HepG2 (cell line): Measurements from ENCODE around the gene CEP250. TPM values are rescaled to one million over a fixed set of nuclear protein-coding genes. Genes with fewer than 3 reads are reported as not detected.

Source experiments
- ASH2L ChIP-seq: fragments of 300-600, 200-600 bp; sonication (generic); IDR thresholded peaks from 2 replicates; pipeline ENCODE4 v1.7.0; 2017; ENCODE audit warnings: low read depth, mild to moderate bottlenecking, moderate library complexity, mixed read lengths, low read length; ENCODE audit not compliant: insufficient read length
- ELF1 ChIP-seq: sonication (generic); formaldehyde crosslinking; IDR thresholded peaks from 2 replicates; pipeline ENCODE4 v1.4.0; 2020; ENCODE audit warnings: missing genetic modification reagents
- HNF4A ChIP-seq: sonication (generic); formaldehyde crosslinking; IDR thresholded peaks from 2 replicates; pipeline ENCODE4 v1.4.0; 2020; ENCODE audit warnings: missing genetic modification reagents
- HNRNPK ChIP-seq: fragments of 200-400 bp; formaldehyde crosslinking; IDR thresholded peaks from 2 replicates; pipeline ENCODE4 v1.6.1; 2018; ENCODE audit warnings: low read length, low read depth, moderate library complexity, mild to moderate bottlenecking; ENCODE audit not compliant: poor library complexity, severe bottlenecking
- NCOA1 ChIP-seq: sonication (generic); formaldehyde crosslinking; IDR thresholded peaks from 2 replicates; pipeline ENCODE4 v1.9.0; 2021; ENCODE audit warnings: missing genetic modification reagents
- NKX3-1 ChIP-seq: sonication (generic); formaldehyde crosslinking; IDR thresholded peaks from 2 replicates; pipeline ENCODE4 v1.5.0; 2020; ENCODE audit warnings: missing genetic modification reagents
- STAT5B ChIP-seq: sonication (generic); formaldehyde crosslinking; IDR thresholded peaks from 2 replicates; pipeline ENCODE4 v1.4.0; 2020; ENCODE audit warnings: missing genetic modification reagents
- TAF15 ChIP-seq: fragments of 200-400 bp; formaldehyde crosslinking; IDR thresholded peaks from one replicate; pipeline ENCODE4 v1.6.1; 2018; ENCODE audit warnings: mild to moderate bottlenecking, low read depth, low read length; ENCODE audit not compliant: poor library complexity, severe bottlenecking
- TOPORS ChIP-seq: sonication (generic); formaldehyde crosslinking; IDR thresholded peaks from 2 replicates; pipeline ENCODE4 v1.8.0; 2023; ENCODE audit warnings: mild to moderate bottlenecking, missing genetic modification reagents
- ZMYM3 ChIP-seq: sonication (generic); formaldehyde crosslinking; IDR thresholded peaks from 2 replicates; pipeline ENCODE4 v1.5.1; 2020; ENCODE audit warnings: mild to moderate bottlenecking, missing genetic modification reagents
- polyA plus RNA-seq, 8 experiments: library from polyadenylated mRNA; depleted of rRNA in 3 of 8; stranded (reverse) in 7 of 8; unstranded in 1 of 8; fragments of >200 nt; fragmentation: Illumina TruSeq in 4 of 8; extraction: Trizol in 4 of 8; gene quantifications; 2 replicates each; pipeline versions ENCODE4 v1.2.1 to v1.2.3, GENCODE V29; 2011 to 2016; ENCODE audit warnings: low read depth in 4 of 8, missing spikeins in 1 of 8, mixed read lengths in 1 of 8; ENCODE audit not compliant: insufficient read depth in 1 of 8
- total RNA-seq, 5 experiments: library from RNA; depleted of rRNA; stranded (reverse); fragments of >200 nt; fragmentation: Illumina TruSeq; extraction: Trizol; gene quantifications; 2 replicates each; pipeline ENCODE4 v1.2.3, GENCODE V29; 2016; ENCODE audit warnings: low read depth in 1 of 5
- TF ChIP-seq, protein P1 (sequence below): IDR thresholded peaks from 2 replicates; pipeline ENCODE4 v1.6.1; 2012; ENCODE audit warnings: low read depth, low read length, improper control_type of control experiment
- TF ChIP-seq, protein P2 (sequence below): sonication (generic); formaldehyde crosslinking; IDR thresholded peaks from 2 replicates; pipeline ENCODE4; 2020; ENCODE audit warnings: missing genetic modification reagents, mild to moderate bottlenecking, borderline replicate concordance
- TF ChIP-seq, protein P3 (sequence below): sonication (generic); formaldehyde crosslinking; IDR thresholded peaks from 2 replicates; pipeline ENCODE4 v1.5.0; 2020; ENCODE audit warnings: missing genetic modification reagents
- TF ChIP-seq, protein P4 (sequence below): IDR thresholded peaks from 2 replicates; pipeline ENCODE4 v1.6.1; 2016; ENCODE audit warnings: low read depth, missing genetic modification reagents, missing compliant biosample characterization
- TF ChIP-seq, protein P5 (sequence below): sonication (generic); formaldehyde crosslinking; IDR thresholded peaks from 2 replicates; pipeline ENCODE4 v1.4.0; 2020; ENCODE audit warnings: mild to moderate bottlenecking, low read depth, missing genetic modification reagents

Gene CEP250
- total and polyA plus RNA-seq, 2 of the 13 experiments (the other 11 are each of a cell fraction or from before 2014, with no cell fraction given), result 28.8 to 55.3 TPM

DNA sequence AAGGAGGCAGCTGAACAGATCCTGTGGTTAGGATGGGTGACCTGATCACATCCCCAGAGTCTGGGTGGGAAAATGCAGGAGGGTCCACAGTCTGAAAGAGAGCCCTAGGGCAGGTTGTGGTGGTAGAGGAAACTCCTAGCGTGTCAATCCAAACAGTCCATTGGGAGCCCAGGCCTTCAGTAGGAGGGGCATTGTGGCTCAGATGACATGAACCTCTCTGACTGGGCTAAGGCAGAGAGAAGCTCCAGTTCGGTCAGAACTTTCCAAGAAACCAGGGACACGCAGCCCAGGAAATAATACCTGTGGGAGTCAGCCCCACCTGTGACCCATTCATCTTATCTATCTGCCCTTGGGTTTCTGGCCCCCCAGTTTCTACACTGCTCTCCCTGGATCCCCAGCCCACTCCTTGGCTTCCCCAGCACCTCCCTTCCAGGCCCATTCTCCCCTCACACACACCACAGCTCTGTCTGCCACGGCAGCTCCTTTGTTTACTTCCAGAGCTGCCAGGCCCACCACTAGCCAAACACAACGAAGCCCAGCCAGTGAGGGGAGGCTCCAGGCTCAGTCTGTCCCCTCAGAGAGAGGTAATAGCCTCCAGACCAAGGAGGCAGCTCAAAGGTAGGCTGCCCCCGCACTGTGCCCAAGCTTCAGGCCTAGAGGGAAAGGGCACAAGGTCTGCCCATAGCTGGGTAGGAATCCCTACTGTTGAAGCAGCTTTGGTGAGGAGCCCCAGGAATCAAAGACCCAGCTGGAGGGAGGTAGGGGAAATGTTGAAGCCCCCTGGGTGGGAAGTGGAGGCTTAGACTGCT, 23.6 kb upstream of the CEP250 start (continued):
- TF ChIP-seq, protein P1, sequence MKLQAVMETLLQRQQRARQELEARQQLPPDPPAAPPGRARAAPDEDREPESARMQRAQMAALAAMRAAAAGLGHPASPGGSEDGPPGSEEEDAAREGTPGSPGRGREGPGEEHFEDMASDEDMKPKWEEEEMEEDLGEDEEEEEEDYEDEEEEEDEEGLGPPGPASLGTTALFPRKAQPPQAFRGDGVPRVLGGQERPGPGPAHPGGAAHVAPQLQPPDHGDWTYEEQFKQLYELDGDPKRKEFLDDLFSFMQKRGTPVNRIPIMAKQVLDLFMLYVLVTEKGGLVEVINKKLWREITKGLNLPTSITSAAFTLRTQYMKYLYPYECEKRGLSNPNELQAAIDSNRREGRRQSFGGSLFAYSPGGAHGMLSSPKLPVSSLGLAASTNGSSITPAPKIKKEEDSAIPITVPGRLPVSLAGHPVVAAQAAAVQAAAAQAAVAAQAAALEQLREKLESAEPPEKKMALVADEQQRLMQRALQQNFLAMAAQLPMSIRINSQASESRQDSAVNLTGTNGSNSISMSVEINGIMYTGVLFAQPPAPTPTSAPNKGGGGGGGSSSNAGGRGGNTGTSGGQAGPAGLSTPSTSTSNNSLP, result no peak
- TF ChIP-seq, protein P2, sequence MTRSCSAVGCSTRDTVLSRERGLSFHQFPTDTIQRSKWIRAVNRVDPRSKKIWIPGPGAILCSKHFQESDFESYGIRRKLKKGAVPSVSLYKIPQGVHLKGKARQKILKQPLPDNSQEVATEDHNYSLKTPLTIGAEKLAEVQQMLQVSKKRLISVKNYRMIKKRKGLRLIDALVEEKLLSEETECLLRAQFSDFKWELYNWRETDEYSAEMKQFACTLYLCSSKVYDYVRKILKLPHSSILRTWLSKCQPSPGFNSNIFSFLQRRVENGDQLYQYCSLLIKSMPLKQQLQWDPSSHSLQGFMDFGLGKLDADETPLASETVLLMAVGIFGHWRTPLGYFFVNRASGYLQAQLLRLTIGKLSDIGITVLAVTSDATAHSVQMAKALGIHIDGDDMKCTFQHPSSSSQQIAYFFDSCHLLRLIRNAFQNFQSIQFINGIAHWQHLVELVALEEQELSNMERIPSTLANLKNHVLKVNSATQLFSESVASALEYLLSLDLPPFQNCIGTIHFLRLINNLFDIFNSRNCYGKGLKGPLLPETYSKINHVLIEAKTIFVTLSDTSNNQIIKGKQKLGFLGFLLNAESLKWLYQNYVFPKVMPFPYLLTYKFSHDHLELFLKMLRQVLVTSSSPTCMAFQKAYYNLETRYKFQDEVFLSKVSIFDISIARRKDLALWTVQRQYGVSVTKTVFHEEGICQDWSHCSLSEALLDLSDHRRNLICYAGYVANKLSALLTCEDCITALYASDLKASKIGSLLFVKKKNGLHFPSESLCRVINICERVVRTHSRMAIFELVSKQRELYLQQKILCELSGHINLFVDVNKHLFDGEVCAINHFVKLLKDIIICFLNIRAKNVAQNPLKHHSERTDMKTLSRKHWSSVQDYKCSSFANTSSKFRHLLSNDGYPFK (CRISPR knock-in tag), result peak; percentile 49
- TF ChIP-seq HNRNPK (no peak), STAT5B (CRISPR knock-in tag) (no peak), NCOA1 (CRISPR knock-in tag) (peak; percentile 19; the same call in 1 of the 2 replicates), TAF15 (no peak), ELF1 (peak; percentile 27), ASH2L (peak; percentile 28), ZMYM3 (CRISPR knock-in tag) (peak; percentile 72; the same call in 1 of the 2 replicates), HNF4A (CRISPR knock-in tag) (no peak), TOPORS (CRISPR knock-in tag) (no peak), NKX3-1 (CRISPR knock-in tag) (no peak)
- TF ChIP-seq, protein P3, sequence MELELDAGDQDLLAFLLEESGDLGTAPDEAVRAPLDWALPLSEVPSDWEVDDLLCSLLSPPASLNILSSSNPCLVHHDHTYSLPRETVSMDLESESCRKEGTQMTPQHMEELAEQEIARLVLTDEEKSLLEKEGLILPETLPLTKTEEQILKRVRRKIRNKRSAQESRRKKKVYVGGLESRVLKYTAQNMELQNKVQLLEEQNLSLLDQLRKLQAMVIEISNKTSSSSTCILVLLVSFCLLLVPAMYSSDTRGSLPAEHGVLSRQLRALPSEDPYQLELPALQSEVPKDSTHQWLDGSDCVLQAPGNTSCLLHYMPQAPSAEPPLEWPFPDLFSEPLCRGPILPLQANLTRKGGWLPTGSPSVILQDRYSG (CRISPR knock-in tag), result no peak
- TF ChIP-seq, protein P4, sequence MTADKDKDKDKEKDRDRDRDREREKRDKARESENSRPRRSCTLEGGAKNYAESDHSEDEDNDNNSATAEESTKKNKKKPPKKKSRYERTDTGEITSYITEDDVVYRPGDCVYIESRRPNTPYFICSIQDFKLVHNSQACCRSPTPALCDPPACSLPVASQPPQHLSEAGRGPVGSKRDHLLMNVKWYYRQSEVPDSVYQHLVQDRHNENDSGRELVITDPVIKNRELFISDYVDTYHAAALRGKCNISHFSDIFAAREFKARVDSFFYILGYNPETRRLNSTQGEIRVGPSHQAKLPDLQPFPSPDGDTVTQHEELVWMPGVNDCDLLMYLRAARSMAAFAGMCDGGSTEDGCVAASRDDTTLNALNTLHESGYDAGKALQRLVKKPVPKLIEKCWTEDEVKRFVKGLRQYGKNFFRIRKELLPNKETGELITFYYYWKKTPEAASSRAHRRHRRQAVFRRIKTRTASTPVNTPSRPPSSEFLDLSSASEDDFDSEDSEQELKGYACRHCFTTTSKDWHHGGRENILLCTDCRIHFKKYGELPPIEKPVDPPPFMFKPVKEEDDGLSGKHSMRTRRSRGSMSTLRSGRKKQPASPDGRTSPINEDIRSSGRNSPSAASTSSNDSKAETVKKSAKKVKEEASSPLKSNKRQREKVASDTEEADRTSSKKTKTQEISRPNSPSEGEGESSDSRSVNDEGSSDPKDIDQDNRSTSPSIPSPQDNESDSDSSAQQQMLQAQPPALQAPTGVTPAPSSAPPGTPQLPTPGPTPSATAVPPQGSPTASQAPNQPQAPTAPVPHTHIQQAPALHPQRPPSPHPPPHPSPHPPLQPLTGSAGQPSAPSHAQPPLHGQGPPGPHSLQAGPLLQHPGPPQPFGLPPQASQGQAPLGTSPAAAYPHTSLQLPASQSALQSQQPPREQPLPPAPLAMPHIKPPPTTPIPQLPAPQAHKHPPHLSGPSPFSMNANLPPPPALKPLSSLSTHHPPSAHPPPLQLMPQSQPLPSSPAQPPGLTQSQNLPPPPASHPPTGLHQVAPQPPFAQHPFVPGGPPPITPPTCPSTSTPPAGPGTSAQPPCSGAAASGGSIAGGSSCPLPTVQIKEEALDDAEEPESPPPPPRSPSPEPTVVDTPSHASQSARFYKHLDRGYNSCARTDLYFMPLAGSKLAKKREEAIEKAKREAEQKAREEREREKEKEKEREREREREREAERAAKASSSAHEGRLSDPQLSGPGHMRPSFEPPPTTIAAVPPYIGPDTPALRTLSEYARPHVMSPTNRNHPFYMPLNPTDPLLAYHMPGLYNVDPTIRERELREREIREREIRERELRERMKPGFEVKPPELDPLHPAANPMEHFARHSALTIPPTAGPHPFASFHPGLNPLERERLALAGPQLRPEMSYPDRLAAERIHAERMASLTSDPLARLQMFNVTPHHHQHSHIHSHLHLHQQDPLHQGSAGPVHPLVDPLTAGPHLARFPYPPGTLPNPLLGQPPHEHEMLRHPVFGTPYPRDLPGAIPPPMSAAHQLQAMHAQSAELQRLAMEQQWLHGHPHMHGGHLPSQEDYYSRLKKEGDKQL (CRISPR knock-in tag), result no peak
- TF ChIP-seq, protein P5, sequence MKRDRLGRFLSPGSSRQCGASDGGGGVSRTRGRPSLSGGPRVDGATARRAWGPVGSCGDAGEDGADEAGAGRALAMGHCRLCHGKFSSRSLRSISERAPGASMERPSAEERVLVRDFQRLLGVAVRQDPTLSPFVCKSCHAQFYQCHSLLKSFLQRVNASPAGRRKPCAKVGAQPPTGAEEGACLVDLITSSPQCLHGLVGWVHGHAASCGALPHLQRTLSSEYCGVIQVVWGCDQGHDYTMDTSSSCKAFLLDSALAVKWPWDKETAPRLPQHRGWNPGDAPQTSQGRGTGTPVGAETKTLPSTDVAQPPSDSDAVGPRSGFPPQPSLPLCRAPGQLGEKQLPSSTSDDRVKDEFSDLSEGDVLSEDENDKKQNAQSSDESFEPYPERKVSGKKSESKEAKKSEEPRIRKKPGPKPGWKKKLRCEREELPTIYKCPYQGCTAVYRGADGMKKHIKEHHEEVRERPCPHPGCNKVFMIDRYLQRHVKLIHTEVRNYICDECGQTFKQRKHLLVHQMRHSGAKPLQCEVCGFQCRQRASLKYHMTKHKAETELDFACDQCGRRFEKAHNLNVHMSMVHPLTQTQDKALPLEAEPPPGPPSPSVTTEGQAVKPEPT (CRISPR knock-in tag), result no peak
